ENCODE measurements around the gene ECM1. TPM values are rescaled to one million over a fixed set of nuclear protein-coding genes. Genes with fewer than 3 reads are reported as not detected.

ECM1 gene
- total and polyA plus RNA-seq, 8 donors: 1.9 to 65.2 (median 3.3) TPM

GRCh38 chr1:150550222-150551050 is 42.5 kb downstream of the ECM1 start:
- intact Hi-C loops (cut with DNase I): no loop called here
- peak in 1 of 4 donors; percentile 66 for DNase-seq
- H3K27ac ChIP-seq: peak overlapping the region; percentile 85 to 89
- H3K27me3 ChIP-seq: peaks cover 0 to 4% of the 10 kb centered on the region in 2 donors
- peaks cover 0 to 21% of the 10 kb centered on the region in 2 donors for H3K36me3 ChIP-seq
- no peak for TF ChIP-seq CTCF (IDR thresholded peaks at IDR 0.05)
- ATAC-seq: peak; percentile 2
- peak overlapping the region; percentile 44 to 58 for H3K4me3 ChIP-seq
- H3K4me1 ChIP-seq: peaks cover 35 to 64% of the 10 kb centered on the region in 2 donors
- H3K9me3 ChIP-seq: no peaks in the 10 kb centered on the region

GRCh38 chr1:150551051-150551783 is 43.3 kb downstream of the ECM1 start:
- intact Hi-C loops (cut with DNase I): no loop called here
- Histone ChIP-seq H3K36me3 (peaks cover 0 to 28% of the 10 kb centered on the region in 2 donors), H3K9me3 (no peaks in the 10 kb centered on the region), H3K4me1 (peaks cover 35 to 64% of the 10 kb centered on the region in 2 donors), H3K27ac (peak overlapping the region; percentile 85 to 89), H3K27me3 (peaks cover 0 to 2% of the 10 kb centered on the region in 2 donors), H3K4me3 (peak overlapping the region in 1 of 2 donors; percentile 58)
- no peak for ATAC-seq
- DNase-seq: no peak
- no peak for TF ChIP-seq CTCF (IDR thresholded peaks at IDR 0.05)

GRCh38 chr1:150551784-150552127 is 43.8 kb downstream of the ECM1 start:
- intact Hi-C loops (cut with DNase I): no loop called here

GRCh38 chr1:150552128-150552910 is 44.4 kb downstream of the ECM1 start:
- Histone ChIP-seq H3K36me3 (peaks cover 0 to 39% of the 10 kb centered on the region in 2 donors), H3K4me3 (peak overlapping the region in 1 of 2 donors; percentile 19), H3K9me3 (no peaks in the 10 kb centered on the region), H3K27ac (peak overlapping the region; percentile 85 to 89), H3K27me3 (no peaks in the 10 kb centered on the region), H3K4me1 (peaks cover 35 to 65% of the 10 kb centered on the region in 2 donors)
- DNase-seq (peak; percentile 70 to 94 (median 90)), ATAC-seq (peak; percentile 57)
- intact Hi-C loops (cut with DNase I): no loop called here
- TF ChIP-seq CTCF (IDR thresholded peaks at IDR 0.05): no peak

More at GRCh38 chr1:150551784-150552127, 43.8 kb downstream of the ECM1 start:
- ATAC-seq (no peak), DNase-seq (no peak)
- Histone ChIP-seq H3K27me3 (no peaks in the 10 kb centered on the region), H3K36me3 (peaks cover 0 to 34% of the 10 kb centered on the region in 2 donors), H3K9me3 (no peaks in the 10 kb centered on the region), H3K4me3 (peak overlapping the region in 1 of 2 donors; percentile 58), H3K4me1 (peaks cover 35 to 64% of the 10 kb centered on the region in 2 donors), H3K27ac (peak overlapping the region; percentile 85 to 89)
- TF ChIP-seq CTCF (IDR thresholded peaks at IDR 0.05): no peak

Data from left lung (tissue), 10 donors.